GM21390 (cell line): Measurements from ENCODE around the gene PTPRN2.

Source experiments
- ATAC-seq: cut with Tn5 transposase; IDR thresholded peaks from one replicate; pipeline ENCODE4 v1.9.1; 2021; ENCODE audit not compliant: unreplicated experiment

Gene PTPRN2

DNA sequence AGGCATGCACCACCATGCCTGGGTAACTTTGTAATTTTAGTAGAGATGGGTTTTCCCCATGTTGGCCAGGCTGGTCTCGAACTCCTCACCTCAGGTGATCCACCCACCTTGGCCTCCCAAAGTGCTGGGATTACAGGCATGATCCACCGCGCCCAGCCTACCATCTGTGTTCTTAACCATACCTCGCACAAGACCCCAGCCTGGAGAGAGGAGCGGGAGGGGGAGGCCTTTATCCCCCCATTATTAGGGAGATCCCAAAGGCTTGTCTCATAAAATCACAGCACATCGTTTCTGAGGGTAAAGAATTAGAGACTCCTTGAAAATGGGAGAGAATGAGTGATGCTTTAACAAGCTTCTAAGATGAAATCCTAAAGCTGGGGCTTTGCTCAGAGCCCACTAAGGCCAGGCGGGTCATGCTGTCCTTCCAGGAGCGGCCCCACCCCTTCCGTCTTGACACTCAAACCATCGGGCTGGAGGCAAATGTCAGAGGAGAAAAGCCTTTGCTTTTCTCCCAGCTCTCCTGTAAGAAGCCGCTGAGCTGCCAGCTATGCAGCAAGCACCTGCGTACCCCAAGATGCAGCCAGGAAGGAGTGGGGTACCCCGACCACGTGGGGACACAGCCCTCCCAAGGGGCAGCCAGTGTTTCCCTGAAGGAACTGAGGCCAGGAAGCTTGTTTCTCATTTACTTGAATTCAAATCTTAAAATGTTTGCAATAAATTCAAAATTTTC lies 339.7 kb downstream of the PTPRN2 start:
- ATAC-seq, result no peak

DNA sequence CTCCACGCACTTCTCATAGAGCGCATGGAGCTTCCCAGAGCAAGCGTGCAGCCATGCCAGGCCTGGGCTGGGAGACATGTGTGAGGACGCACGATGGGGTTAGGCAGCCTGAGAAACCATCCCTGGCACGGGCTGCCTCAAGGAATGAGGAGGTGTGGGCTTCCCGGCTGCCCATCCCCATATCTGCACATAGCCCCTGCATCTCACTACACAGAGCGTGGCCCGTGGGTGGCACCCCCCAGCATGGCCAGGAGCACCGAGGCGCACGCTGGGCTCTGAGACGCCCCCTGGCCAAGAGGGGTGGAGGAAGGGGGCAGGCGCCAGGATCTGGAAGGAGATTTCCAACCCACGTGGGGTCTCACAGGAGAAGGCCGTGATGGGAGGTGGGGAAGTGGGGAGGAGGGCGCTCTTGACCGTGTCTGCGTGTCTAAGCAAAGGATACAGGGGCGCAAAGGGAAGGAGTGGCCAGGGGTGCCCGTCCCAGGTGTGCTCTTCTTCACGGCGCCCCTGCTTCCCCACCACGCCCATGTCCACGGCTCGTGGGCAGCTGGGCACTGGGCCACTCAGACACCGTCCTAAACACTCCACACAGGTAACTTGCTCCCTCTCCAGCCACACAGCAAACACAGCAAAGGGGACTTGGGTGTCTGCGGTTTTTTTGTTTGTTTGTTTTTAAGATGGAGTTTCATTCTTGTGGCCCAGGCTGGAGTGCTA lies 340.5 kb downstream of the PTPRN2 start:
- no peak for ATAC-seq

DNA sequence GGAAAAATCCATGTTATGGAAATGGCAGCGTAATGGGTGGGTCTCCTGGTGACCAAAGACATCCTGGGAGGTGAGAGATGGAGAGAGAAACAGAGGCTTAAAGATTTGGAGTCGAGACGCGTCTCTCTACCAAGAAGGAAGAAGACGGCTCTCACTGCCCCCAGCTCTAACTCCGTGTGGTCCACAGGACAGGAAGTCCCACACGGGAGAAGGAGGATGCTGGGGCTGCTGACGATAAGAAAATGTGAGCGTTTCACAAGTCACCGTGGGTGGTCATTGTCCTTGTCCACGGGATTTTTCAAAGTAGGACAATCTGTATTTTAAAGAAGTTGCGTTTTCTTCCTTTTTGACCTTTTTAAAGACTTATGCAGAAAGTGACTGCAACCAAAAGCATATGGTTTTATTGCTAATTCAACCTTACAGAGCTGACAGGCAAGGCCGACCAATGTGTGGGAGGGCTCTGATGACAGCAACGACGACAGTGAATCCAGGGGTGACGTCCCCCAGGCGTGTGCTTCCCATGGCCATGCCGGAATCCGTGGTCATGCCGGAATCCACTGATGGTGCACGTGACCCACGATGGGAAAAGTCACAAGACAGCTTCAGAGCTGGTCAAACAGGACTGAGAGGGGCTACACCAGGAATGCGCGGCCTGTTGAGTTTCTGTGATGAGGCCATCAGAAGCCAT lies 341.2 kb downstream of the PTPRN2 start:
- ATAC-seq, result no peak

DNA sequence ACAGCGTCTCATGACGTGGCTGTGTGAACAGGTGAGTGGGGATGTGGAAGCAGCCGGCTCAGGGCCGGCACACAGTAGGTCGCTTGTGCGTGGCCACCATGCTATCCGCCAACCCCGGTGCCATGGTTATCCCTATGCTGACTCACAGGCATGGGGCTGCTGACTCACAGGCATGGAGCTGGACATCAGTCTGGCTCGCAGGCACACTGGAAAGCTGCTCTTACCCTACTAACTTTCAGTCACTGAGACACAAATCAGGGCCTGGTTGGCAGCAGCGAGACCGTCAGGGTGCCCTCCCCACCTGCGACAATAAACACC lies 341.9 kb downstream of the PTPRN2 start:
- no peak for ATAC-seq

DNA sequence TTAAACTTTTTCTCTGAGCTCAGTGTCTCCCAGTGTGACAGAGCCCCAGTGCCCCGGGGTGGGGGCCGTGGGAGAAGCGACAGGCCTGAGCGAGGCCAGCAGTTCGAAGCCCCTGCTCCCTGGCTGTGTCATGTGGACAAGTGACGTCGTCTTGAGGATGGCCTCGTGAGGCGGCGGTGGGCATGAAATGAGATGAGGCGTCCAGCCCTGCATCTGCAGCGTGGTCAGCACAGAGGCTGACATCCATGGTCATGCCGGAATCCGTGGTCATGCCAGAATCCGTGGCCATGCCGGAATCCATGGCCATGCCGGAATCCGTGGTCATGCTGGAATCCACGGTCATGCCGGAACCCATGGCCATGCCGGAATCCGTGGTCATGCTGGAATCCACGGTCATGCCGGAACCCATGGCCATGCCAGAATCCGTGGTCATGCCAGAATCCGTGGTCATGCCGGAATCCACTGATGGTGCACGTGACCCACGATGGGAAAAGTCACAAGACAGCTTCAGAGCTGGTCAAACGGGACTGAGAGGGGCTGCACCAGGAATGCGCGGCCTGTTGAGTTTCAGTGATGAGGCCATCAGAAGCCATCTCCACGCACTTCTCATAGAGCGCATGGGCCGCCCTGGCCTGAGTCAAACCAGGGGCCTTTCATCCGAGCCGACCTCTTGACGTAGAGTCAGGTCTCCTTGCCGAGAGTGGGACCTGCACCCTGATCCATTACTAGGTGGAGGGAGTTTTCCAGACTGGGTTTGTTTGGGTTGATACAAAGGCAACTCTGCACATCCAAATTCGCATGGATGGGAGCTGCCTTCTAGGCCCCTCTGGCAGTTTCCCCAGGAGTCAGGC lies 342.5 kb downstream of the PTPRN2 start:
- ATAC-seq, result no peak

DNA sequence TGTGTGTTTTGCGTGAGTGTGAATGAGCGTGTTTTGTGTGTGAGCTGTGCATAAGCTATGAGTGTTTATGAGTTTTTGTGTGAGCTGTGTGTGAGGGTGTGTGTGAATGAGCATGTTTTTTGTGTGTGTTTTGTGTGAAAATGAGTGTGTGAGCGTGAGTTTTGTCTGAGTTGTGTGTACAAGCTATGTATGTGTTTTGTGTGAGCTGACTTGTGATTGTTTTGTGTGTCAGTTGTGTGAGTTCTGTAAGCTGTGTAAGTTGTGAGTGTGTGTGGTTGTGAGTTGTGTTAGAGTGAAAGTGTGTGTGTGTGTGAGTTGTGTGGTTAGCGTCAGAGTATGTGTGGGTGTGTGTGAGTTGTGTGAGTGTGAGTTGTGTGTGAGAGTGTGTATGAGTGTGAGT lies 343.2 kb downstream of the PTPRN2 start:
- no peak for ATAC-seq

DNA sequence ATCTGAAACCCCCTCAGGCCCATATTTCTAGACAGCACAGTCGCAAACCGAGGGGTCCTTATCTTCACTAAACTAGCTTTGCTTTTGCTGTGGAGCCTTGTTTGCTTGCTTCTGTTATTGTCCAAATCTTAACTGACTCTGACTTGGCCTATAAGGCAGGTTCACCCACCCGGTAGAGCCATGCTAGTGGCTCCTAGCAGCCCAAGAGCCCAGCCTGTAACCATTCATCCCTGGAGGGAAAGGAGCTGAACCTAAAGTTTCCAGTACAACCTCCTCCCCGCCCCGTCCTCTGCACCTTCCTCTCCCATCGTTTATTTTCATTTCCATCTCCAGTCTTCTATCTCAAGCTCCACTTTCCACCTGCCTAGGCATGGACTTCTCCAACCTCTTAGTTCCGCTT lies 345.7 kb downstream of the PTPRN2 start:
- ATAC-seq, result no peak

DNA sequence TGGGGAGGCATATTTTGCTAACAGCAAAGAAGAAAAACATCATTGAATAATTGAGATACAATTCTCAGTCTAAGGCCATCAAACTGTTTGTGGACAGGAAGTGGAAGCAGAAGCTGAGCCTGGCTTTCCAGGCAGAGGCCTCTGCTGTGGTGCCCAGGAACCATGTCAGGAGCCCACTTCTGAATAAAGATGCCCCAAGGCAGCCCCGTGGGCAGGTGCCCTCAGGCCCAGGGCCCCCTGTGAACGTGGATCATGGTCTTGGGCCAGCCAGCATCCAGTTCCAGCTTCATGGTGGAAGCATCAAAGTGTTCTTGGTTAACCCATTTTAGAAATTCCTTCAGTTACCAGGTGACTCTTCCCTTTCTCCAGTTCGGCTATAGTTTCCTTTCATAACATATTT lies 346.8 kb downstream of the PTPRN2 start:
- no peak for ATAC-seq

DNA sequence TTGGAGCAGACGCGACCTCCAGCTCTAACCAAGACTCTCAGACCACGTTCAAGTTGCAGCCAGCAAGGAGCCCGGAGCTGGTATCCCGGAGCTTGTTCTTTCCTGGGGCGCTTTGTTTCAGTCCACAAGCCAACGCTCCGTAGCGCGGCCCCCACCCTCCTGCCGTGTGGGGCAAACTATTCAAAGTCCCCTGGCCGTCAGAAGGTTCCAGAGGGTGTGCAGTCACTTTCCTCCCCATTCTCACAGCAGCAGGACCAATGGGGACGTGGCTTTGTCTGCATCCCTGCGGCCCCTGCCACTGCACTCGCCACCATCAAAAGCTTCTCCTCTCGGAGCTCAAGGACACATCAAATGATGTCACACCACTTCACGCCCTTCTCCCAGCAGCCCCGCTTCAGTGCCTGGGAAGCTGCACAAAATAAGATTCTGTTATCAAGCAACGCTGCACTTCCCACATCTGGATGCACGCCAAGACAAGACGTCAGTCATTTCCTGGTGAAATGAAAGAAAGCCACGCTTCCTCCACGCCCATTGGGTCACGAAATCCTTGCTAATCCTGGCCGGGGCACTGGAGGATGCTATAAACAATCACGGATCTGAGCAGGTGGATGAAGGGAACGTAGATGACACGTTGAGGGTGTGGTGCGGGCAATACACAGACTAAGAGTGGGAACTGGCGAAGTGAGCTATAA lies 348.2 kb downstream of the PTPRN2 start:
- no peak for ATAC-seq

DNA sequence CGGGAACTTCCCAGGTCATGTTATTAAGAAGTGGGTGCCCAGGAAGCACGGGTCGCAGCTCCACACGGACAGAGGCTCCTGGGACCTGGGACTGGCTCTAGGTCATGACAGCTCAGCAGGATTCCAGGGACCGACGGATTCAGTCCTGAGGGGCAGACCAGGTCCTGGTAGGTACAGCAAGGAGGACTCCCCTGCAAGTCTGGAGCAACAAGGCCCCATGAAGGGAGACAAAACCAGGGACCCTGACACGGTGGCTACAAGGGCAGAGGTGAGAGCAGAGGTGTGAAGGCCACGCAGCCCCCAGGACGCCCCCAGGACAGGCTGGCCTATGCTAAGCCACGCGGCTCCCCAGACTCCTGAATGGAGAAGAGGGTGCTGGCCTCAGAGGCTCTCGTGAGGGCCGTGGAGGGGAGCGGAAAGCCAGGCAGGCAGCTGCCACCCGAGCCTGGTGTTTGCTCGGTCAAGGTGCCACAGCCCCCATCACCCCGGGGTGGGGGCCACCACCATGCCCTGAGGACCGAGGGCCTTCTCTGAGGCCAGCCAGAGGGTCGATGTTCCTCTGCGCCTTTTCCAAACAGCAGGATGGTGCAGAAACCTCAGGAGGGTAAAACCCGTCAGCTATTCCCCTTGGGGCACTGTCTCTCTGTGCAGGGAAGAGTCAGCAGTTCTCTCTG lies 348.9 kb downstream of the PTPRN2 start:
- no peak for ATAC-seq

DNA sequence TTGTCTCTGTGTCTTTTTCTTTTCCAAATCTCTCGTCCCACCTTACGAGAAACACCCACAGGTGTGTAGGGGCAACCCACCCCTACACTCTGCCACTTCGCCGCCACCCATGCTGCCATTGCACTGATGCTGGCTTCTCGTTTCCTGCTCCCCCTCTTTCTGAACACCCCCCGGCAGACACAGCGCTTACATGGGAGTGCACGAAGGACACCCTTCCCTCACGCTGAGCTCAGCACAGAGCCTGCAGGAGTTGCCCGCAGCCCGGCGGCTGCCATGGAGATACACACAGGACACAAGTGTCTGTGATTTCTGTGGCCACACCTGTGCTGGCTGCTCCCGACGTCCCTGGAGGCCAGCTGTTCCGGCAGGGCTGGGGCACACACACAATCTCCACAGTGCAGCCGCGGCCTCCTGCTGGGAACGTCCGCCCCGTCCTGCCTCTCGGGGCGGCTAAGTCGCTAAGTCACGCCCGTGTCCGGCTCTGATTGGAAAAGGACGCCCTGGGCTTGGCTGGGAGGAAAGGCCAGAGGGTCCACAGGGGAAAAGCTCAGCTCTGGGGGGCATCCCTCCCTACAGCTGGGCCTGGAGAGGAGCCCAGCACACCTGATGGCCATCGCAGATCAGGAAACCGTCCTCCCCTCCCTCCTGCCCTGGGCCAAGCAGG lies 349.8 kb downstream of the PTPRN2 start:
- ATAC-seq, result no peak

DNA sequence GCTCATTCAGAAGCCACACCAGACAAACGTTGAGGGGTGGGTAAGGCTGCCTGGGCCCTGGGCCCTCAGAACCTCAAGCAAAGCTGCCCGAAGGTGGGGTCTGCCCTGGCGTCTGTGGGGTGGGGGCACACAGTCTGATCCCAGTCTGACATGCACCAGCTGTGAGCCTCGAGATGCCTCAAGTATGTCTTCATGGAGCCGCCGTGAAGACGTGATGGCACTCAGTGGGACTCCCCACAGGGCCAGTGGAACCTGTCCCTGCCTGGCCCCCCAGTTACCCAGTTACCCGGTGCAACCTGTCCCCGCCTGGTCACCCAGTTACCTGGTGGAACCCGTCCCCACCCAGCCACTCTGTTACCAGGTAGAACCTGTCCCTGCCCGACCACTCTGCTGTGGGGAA lies 351.2 kb downstream of the PTPRN2 start:
- ATAC-seq, result no peak

DNA sequence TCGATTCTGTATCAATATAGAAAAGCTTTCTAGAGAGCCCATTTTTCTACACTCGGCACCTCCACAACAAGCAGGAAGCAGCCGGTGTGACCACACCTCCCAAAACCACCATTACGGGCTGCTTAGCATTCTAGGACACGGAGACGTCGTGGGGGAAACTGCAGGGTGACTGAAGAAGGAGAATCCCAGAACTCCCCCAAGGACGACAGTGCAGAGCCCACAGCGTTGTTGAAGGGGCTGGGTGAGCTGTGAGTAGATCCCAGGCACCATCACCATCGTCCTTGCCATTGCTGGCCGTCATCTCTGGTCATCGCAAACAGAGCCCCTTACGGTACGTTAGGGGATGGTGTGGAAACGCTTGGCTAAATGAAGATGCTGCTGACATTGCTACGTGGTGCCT lies 351.8 kb downstream of the PTPRN2 start:
- ATAC-seq, result no peak

DNA sequence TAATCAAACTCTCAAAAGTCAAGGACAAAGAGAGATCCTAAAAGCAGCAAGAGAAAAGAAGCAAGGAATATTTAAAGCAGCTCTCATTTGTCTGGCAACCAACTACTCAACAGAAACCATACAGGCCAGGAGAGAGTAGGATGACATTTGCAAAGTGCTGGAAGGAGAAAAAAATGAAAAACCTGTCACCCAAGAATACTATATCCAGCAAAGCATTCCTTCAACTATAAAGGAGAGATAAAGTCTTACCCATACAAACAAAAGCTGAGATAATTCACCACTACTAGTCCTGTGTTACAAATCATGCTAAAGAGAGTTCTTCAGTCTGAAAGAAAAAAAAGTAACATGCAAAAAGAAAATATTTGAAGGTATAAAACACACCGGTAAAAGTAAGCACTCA lies 357.7 kb downstream of the PTPRN2 start:
- ATAC-seq, result no peak

DNA sequence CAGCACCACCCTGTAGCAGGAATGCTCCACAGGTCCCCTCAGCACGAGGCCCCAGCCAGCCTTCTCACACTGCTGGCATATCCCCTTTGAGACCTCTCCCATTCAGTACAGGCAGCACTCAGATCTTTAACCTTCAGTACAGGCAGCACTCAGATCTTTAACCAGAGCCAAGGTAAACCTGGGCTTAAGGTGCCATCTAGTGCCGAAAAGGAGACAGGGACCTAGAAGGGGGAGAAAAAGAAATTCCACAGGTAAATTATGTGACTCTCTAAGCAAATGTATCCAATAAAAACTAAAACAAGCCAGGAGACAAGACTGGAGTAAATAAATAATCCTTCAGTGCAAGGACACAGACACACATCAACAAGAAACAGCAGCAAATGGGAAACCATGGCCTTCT lies 358.6 kb downstream of the PTPRN2 start:
- ATAC-seq, result no peak

DNA sequence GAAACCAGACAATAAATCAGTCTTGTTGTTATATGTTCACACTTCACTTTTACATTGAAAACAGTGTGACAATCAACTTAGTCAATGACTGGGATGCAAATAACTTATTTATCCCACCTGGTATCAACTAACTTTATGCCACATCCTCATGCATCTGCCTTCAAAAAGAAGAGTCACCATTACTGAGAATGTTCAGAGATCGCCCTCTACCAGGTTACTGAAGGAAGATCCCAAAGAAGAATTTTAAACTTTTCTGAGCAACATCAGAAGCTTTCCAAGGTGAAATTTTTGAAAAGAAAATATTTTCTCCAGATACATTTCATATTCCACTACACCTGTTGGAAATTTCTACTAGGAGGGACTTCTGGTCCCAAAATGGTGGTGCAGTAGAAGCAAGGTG lies 359.5 kb downstream of the PTPRN2 start:
- ATAC-seq, result no peak

DNA sequence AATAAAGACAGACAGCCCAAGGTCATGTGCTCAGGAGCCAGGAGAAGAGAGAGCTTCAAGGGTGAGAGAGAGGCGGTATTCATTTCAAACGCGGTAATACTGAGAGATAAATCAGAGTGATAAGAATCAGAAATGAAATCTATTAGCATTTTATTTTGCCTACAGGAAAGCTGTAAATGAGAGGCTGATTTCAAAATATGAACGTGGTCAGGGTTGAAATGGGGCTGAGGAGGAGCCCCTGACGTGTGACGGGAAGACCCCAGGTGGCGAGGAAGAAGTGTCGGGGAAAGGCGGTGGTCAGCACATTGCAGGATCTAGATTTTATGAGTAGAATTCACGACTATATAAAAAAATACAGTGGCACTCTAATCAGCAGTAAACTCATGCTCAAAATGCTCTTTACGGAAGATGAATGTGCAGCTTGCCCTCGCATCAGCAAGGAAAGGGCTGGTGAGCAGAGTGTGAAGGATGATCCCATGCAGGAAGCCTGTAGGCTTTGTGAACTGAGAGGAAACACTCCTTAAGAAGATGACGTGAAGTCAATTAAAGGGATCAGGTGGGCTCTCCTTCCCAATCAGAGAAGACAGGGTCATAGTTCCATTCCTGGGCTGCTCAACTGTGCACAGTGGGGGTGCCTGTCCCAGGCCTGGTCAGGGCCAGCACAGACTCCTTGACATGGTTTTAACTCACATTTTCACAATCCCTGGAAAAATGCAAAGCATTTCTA lies 360.2 kb downstream of the PTPRN2 start:
- ATAC-seq, result no peak

DNA sequence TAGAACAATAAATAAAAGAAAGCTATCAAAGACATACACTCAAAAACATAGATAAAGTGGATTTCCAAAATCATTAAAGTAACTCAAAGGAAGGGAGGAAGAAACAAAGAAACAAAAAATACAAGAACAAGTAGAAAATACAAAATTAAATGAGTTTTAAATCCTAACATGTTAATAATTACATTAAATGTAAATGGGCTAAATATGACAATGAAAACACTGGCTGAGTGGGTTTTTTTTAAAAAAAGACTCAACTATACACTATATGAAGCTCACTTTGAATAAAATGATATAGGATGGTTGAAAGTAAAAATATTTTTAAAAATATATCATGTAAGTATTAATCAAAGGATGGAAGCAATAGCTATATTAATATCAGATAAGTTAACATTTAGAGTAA lies 371.4 kb downstream of the PTPRN2 start:
- no peak for ATAC-seq

DNA sequence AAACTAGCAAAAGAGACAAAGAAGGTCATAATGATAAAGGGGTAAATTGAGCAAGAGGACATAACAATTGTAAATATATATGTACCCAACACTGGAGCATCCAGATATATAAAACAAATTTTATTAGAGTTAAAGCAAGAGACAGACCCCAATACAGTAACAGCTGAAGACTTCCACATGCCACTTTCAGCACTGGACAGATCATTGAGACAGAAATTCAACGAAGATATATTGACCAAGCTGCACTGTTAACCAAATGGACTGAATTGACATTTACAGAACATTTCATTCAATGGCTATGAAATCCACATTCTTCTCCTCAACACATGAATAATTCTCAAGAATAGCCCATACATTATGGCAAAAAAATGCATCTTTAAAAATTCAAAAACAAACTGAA lies 378.2 kb downstream of the PTPRN2 start:
- no peak for ATAC-seq
